Panc1 (cell line): Measurements from ENCODE around the gene RIGI. TPM values are rescaled to one million over a fixed set of nuclear protein-coding genes. Genes with fewer than 3 reads are reported as not detected.

Source experiments
- total RNA-seq: library from RNA; stranded (reverse); gene quantifications from one replicate; pipeline ENCODE4 v1.2.1, GENCODE V29; 2021; ENCODE audit not compliant: unreplicated experiment

Gene RIGI
- total RNA-seq, 1 experiment from 2014 or later = 27.7 TPM

Other genes with a start within 250 kb of the RIGI start
- 49.3 TPM for gene ACO1, start 141.6 kb downstream of the RIGI start, total RNA-seq
- gene SMIM27, start 26.1 kb upstream of the RIGI start, total RNA-seq = 14.3 TPM
- 21.2 TPM for gene TOPORS, start 26.4 kb upstream of the RIGI start, total RNA-seq
- 85.3 TPM for gene NDUFB6, start 47.0 kb upstream of the RIGI start, total RNA-seq
- not detected for gene TAF1L, start 109.5 kb upstream of the RIGI start, total RNA-seq